GM12801 (cell line): ENCODE results near the gene LRBA.

ENCODE experiments used
- TF ChIP-seq, protein P1 (sequence below): IDR thresholded peaks from one replicate; pipeline ENCODE4 v1.5.1; 2011; ENCODE audit warnings: control low read depth; ENCODE audit not compliant: insufficient read length; ENCODE audit errors: extremely low read depth

The LRBA gene

DNA sequence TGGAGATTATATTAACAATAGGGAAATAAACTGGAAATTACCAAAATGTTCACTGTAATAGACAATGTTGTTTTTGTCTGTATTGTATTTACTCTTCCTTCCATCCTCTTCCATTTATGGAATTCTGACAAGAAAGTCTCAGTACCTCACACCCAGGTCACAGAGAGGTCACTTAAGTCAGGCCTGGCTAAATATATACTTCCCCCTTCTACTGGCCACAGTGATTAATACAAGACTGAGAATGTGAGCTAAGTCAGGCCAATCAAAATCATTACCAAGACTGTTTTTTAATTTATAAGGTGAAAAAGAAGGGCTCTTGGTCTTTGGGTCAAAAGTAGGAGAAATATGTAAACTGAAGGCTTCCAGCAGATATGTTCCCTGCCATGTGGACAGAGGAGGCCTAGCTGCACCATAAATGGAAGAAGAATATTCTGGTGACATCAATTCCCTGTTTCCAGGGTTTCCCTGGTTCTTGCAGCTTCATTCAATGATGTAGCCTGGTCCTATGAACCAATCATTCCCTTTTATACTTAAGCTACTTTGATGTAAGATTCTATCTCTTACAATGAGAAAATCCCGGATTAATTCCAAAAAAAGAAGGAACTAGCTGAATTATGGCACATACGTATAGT lies 64.3 kb downstream of the LRBA start:
- TF ChIP-seq, protein P1, sequence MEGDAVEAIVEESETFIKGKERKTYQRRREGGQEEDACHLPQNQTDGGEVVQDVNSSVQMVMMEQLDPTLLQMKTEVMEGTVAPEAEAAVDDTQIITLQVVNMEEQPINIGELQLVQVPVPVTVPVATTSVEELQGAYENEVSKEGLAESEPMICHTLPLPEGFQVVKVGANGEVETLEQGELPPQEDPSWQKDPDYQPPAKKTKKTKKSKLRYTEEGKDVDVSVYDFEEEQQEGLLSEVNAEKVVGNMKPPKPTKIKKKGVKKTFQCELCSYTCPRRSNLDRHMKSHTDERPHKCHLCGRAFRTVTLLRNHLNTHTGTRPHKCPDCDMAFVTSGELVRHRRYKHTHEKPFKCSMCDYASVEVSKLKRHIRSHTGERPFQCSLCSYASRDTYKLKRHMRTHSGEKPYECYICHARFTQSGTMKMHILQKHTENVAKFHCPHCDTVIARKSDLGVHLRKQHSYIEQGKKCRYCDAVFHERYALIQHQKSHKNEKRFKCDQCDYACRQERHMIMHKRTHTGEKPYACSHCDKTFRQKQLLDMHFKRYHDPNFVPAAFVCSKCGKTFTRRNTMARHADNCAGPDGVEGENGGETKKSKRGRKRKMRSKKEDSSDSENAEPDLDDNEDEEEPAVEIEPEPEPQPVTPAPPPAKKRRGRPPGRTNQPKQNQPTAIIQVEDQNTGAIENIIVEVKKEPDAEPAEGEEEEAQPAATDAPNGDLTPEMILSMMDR: no peak

DNA sequence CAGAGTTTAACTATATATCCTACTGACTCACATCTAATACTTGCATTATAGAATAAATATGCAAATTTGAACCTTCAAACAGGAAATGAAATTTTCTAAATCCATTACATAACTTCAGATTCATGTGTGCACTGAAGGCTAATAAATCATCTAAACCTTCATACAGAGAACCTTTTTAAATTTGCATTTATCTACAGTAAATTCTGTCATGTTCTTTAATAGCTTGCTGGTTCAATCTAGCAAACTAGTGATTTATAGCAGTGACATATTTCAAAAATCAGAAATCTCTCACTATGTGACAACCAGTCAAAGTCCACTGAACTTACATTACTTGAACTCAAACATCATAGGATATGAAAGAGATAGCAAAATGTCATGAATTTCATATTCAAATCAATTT lies 65.1 kb downstream of the LRBA start:
- TF ChIP-seq, protein P1: no peak

DNA sequence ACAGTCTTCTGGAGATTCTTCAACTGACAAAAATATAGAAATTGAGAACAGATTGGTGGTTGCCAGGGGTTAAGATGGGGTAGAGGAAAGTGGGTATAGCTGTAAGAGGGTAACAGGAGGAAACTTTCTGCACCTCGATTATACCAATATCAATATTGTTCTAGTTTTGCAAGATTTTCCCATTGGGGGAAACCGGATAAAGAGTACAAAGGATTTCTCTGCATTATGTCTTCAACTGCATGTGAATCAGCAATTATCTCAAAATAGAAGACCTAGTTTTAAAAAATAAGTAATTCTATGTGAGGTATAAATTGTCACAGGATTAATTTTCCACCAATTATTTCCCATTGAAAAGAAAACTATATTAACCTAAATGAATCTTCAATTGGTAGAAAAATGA lies 65.7 kb downstream of the LRBA start:
- TF ChIP-seq, protein P1: no peak

DNA sequence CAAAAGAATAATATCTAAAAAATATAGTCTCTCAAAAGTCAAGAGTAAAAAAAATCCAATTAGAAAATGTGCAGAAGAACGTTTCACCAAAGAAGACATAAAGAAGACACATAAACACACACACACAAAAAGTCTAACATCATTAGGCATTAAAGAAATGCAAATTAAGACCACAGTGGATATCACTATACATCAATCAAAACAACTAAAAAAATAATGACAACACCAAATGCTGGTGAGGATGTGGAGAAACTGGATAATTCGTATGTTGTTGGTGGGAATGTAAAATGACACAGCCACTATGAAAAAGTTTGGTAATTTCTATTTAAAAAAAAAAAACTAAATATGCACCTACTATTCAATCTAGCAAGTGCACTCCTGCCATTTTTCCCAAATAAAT lies 66.4 kb downstream of the LRBA start:
- TF ChIP-seq, protein P1: no peak

DNA sequence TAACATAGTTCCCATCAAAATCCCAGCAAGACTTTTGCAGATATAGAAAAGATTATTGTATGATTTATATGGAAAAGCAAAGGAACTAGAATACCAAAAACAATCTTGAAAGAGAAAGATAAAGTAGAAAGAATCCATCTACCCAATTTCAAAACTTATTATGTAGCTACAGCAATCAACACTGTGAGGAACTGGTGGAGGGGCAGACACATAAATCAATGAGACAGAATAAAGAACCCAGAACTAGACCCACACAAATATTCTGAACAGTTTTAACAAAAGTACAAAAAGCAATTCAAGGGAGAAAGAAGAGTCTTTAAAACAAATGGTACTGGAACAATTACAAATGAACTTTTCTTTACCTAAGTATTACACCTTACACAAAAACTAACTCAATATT lies 67.0 kb downstream of the LRBA start:
- TF ChIP-seq, protein P1: no peak

DNA sequence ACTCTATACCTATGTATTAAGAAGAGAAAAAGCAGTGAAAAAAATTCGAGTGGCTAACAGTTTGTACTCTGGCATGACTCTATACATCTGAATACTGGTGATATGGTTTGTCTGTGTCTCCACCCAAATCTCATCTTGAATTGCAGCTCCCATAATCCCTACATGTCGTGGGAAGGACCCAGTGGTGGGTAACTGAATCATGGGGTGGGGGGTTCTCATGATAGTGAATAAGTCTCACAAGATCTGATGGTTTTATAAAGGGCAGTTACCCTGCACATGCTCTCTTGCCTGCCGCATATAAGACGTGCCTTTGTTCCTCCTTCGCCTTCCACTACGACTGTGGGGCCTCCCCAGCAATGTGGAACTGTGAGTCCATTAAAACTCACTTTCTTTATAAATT lies 70.4 kb downstream of the LRBA start:
- TF ChIP-seq, protein P1: no peak

DNA sequence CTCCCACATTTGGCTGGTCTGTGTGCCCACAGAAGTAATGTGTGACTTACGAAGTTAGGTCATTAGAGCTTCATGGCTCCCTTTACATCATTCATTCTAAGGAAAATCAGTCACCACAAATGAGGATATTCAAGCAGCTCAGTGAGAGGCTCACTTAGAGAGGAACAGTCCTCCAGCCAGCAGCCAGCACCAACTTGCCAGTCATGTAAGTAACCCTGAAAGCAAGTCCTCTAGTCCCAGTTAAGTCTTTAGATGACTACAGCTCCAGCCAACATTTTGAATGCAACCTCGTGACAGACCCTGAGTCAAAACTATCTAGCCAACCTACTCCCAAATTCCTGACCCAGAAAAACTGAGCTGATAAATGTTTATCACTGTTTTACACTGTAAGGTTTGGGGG lies 71.3 kb downstream of the LRBA start:
- TF ChIP-seq, protein P1: no peak

DNA sequence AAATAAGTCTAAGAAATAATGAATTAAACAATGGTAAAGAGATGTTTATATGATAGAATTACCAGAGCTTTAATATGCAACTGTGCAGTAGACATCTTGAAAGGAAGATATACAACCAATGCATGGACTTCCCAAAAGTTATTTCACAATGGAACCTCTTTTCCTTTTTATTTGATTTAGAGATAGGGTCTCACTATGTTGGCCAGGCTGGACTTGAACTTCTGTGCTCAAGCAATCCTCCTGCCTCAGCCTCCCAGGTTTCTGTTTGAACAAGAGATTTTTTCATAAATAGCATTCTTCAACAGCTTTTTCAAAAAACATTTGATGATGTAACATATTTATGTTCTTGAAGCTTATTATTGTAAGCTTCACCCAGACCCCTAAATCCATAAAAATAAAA lies 72.0 kb downstream of the LRBA start:
- TF ChIP-seq, protein P1: no peak
